Activated CD4-positive, alpha-beta T cell treated with anti-CD3 and anti-CD28 coated beads, Interleukin-2, amount 10 ng/mL, durations not matched to agents 7 days and 5 days (primary cell): ENCODE data around the gene OR3A2. TPM values are rescaled to one million over a fixed set of nuclear protein-coding genes. Genes with fewer than 3 reads are reported as not detected.
"Not testable (repeated sequence)": the region's sequence is repeated elsewhere in the genome, so short reads cannot be mapped to it uniquely, and the experiment has no call there.

Experiments
- CTCF ChIA-PET: fragments of 350-600 bp; sonication (Branson Sonifier 250); formaldehyde crosslinking; loops from one replicate; lab custom pipeline; 2021; ENCODE audit warnings: antibody characterized with exemption; lab: Charles Lee
- POLR2A ChIA-PET: fragments of 350-600 bp; sonication (Branson Sonifier 250); formaldehyde crosslinking; loops from one replicate; lab custom pipeline; 2021; ENCODE audit warnings: antibody characterized with exemption; lab: Charles Lee
- DNase-seq: peaks from one replicate; pipeline ENCODE4 v3.0.0-alpha.2; 2020
- H3K27ac Mint-ChIP-seq: one replicate; pipeline ENCODE4 v1.8.0; 2021; ENCODE audit warnings: mild to moderate bottlenecking, moderate library complexity, mixed read lengths
- H3K27me3 Mint-ChIP-seq: one replicate; pipeline ENCODE4 v1.8.0; 2021; ENCODE audit warnings: mixed read lengths
- H3K36me3 Mint-ChIP-seq: one replicate; pipeline ENCODE4 v1.8.0; 2021; ENCODE audit warnings: low read depth, mixed read lengths
- H3K4me1 Mint-ChIP-seq: one replicate; pipeline ENCODE4 v1.8.0; 2021; ENCODE audit warnings: mixed read lengths
- H3K4me3 Mint-ChIP-seq: one replicate; pipeline ENCODE4 v1.8.0; 2021; ENCODE audit warnings: mild to moderate bottlenecking, moderate library complexity, mixed read lengths
- H3K9me3 Mint-ChIP-seq: one replicate; pipeline ENCODE4 v1.8.0; 2021; ENCODE audit warnings: mixed read lengths
- total RNA-seq, 2 experiments: library from RNA; stranded (reverse); gene quantifications; one replicate each; pipeline ENCODE4 v1.2.3, GENCODE V29; 2021

OR3A2 gene
- total RNA-seq, 2 experiments from 2014 or later, result 1.4 to 2.0 TPM

- no peaks in the 10 kb centered on the region for H3K9me3 Mint-ChIP-seq
- no peak overlapping the region for H3K27ac Mint-ChIP-seq
- H3K36me3 Mint-ChIP-seq, result no peaks in the 10 kb centered on the region
- H3K4me1 Mint-ChIP-seq, result peaks cover 5% of the 10 kb centered on the region
- H3K4me3 Mint-ChIP-seq, result no peak overlapping the region
- H3K27me3 Mint-ChIP-seq, result peaks cover 7% of the 10 kb centered on the region
- DNase-seq, result no peak
- ChIA-PET CTCF (interaction anchor here (1.7 kb wide), 1 partner anchor 13 kb away, joined by 4 read pairs; no protein-coding TSS in a partner anchor), POLR2A (no interaction called here)
These were observed 4.2 kb downstream of the OR3A2 start for GRCh38 chr17:3381957-3382356.

GRCh38 chr17:3378321-3378720, 7.8 kb downstream of the OR3A2 start:
- H3K27ac Mint-ChIP-seq, result no peak overlapping the region
- peaks cover 2% of the 10 kb centered on the region for H3K9me3 Mint-ChIP-seq
- no peaks in the 10 kb centered on the region for H3K4me1 Mint-ChIP-seq
- no peaks in the 10 kb centered on the region for H3K27me3 Mint-ChIP-seq
- CTCF ChIA-PET, result no interaction called here
- no peak for DNase-seq
- no peaks in the 10 kb centered on the region for H3K36me3 Mint-ChIP-seq
- H3K4me3 Mint-ChIP-seq, result no peak overlapping the region
- POLR2A ChIA-PET, result no interaction called here

- H3K27ac Mint-ChIP-seq, H3K4me3 Mint-ChIP-seq, POLR2A ChIA-PET, CTCF ChIA-PET, H3K27me3 Mint-ChIP-seq, H3K36me3 Mint-ChIP-seq, H3K4me1 Mint-ChIP-seq, H3K9me3 Mint-ChIP-seq, DNase-seq: not testable (repeated sequence)
These were observed 14.9 kb downstream of the OR3A2 start for GRCh38 chr17:3371167-3371566.

GRCh38 chr17:3342782-3343181, 43.3 kb downstream of the OR3A2 start:
- H3K27me3 Mint-ChIP-seq, H3K9me3 Mint-ChIP-seq, H3K27ac Mint-ChIP-seq, POLR2A ChIA-PET, DNase-seq, H3K4me3 Mint-ChIP-seq, H3K36me3 Mint-ChIP-seq, H3K4me1 Mint-ChIP-seq, CTCF ChIA-PET: not testable (repeated sequence)

GRCh38 chr17:3335876-3336275, 50.2 kb downstream of the OR3A2 start:
- CTCF ChIA-PET, result no interaction called here
- Mint-ChIP-seq H3K27ac (no peak overlapping the region), H3K27me3 (no peaks in the 10 kb centered on the region), H3K9me3 (peaks cover 2% of the 10 kb centered on the region), H3K4me3 (no peak overlapping the region), H3K36me3 (peaks cover 1% of the 10 kb centered on the region), H3K4me1 (no peaks in the 10 kb centered on the region)
- POLR2A ChIA-PET, result no interaction called here
- no peak for DNase-seq

GRCh38 chr17:3318336-3318735, 67.8 kb downstream of the OR3A2 start:
- H3K9me3 Mint-ChIP-seq, result peaks cover 3% of the 10 kb centered on the region
- DNase-seq, result no peak
- no peak overlapping the region for H3K4me3 Mint-ChIP-seq
- ChIA-PET CTCF (no interaction called here), POLR2A (no interaction called here)
- H3K4me1 Mint-ChIP-seq, result no peaks in the 10 kb centered on the region
- H3K27ac Mint-ChIP-seq, result no peak overlapping the region
- H3K36me3 Mint-ChIP-seq, result no peaks in the 10 kb centered on the region
- peaks cover 1% of the 10 kb centered on the region for H3K27me3 Mint-ChIP-seq

- ChIA-PET CTCF (no interaction called here), POLR2A (no interaction called here)
- no peak overlapping the region for H3K27ac Mint-ChIP-seq
- no peaks in the 10 kb centered on the region for H3K9me3 Mint-ChIP-seq
- DNase-seq, result no peak
- H3K4me3 Mint-ChIP-seq, result no peak overlapping the region
- no peaks in the 10 kb centered on the region for H3K36me3 Mint-ChIP-seq
- no peaks in the 10 kb centered on the region for H3K27me3 Mint-ChIP-seq
- H3K4me1 Mint-ChIP-seq, result no peaks in the 10 kb centered on the region
These were observed 69.3 kb downstream of the OR3A2 start for GRCh38 chr17:3316836-3317235.

GRCh38 chr17:3308603-3309002, 77.5 kb downstream of the OR3A2 start:
- Mint-ChIP-seq H3K27ac (no peak overlapping the region), H3K9me3 (no peaks in the 10 kb centered on the region), H3K4me1 (no peaks in the 10 kb centered on the region), H3K36me3 (no peaks in the 10 kb centered on the region), H3K4me3 (no peak overlapping the region), H3K27me3 (no peaks in the 10 kb centered on the region)
- ChIA-PET POLR2A (no interaction called here), CTCF (no interaction called here)
- DNase-seq, result no peak

GRCh38 chr17:3298260-3298659, 87.8 kb downstream of the OR3A2 start, which contains the start of gene OR3A1:
OR3A1 (minus strand) TSS chr17:3298360; CDS start chr17:3292582, 5,778 bp downstream.
- Mint-ChIP-seq H3K27ac (no peak within 1 kb of the TSS), H3K4me1 (no peaks in the 10 kb centered on the region), H3K36me3 (no peaks in the 10 kb centered on the region), H3K9me3 (no peaks in the 10 kb centered on the region), H3K27me3 (peaks cover 20% of the 10 kb centered on the region), H3K4me3 (no peak within 1 kb of the TSS)
- CTCF ChIA-PET, result no interaction called here
- POLR2A ChIA-PET, result no interaction called here
- no peak for DNase-seq

GRCh38 chr17:3295632-3296031, 90.5 kb downstream of the OR3A2 start:
- Mint-ChIP-seq H3K9me3 (peaks cover 4% of the 10 kb centered on the region), H3K4me1 (no peaks in the 10 kb centered on the region), H3K27ac (no peak overlapping the region), H3K4me3 (no peak overlapping the region), H3K36me3 (no peaks in the 10 kb centered on the region), H3K27me3 (peaks cover 17% of the 10 kb centered on the region)
- DNase-seq, result no peak
- ChIA-PET POLR2A (no interaction called here), CTCF (no interaction called here)

- POLR2A ChIA-PET, H3K4me3 Mint-ChIP-seq: not testable (repeated sequence)
- H3K27me3 Mint-ChIP-seq, result peaks cover 17% of the 10 kb centered on the region
These were observed 92.6 kb downstream of the OR3A2 start for GRCh38 chr17:3293548-3293947.

GRCh38 chr17:3282901-3283300, 103.2 kb downstream of the OR3A2 start:
- POLR2A ChIA-PET, result no interaction called here
- H3K27me3 Mint-ChIP-seq, result no peaks in the 10 kb centered on the region
- no peak overlapping the region for H3K4me3 Mint-ChIP-seq
- DNase-seq, result no peak
- CTCF ChIA-PET, result no interaction called here
- H3K4me1 Mint-ChIP-seq, result no peaks in the 10 kb centered on the region
- no peaks in the 10 kb centered on the region for H3K36me3 Mint-ChIP-seq
- H3K9me3 Mint-ChIP-seq, result no peaks in the 10 kb centered on the region
- no peak overlapping the region for H3K27ac Mint-ChIP-seq

More at GRCh38 chr17:3293548-3293947, 92.6 kb downstream of the OR3A2 start:
- H3K9me3 Mint-ChIP-seq, DNase-seq, H3K27ac Mint-ChIP-seq, H3K4me1 Mint-ChIP-seq, H3K36me3 Mint-ChIP-seq, CTCF ChIA-PET: not testable (repeated sequence)

GRCh38 chr17:3276126-3276525, 110.0 kb downstream of the OR3A2 start:
- POLR2A ChIA-PET, result no interaction called here
- peaks cover 12% of the 10 kb centered on the region for H3K9me3 Mint-ChIP-seq
- no peaks in the 10 kb centered on the region for H3K27me3 Mint-ChIP-seq
- no peak overlapping the region for H3K27ac Mint-ChIP-seq
- CTCF ChIA-PET, result no interaction called here
- H3K36me3 Mint-ChIP-seq, result no peaks in the 10 kb centered on the region
- no peaks in the 10 kb centered on the region for H3K4me1 Mint-ChIP-seq
- DNase-seq, result no peak
- H3K4me3 Mint-ChIP-seq, result no peak overlapping the region

- Mint-ChIP-seq H3K9me3 (peaks cover 24% of the 10 kb centered on the region), H3K4me1 (no peaks in the 10 kb centered on the region), H3K36me3 (no peaks in the 10 kb centered on the region), H3K27me3 (no peaks in the 10 kb centered on the region), H3K4me3 (no peak overlapping the region), H3K27ac (no peak overlapping the region)
- ChIA-PET CTCF (no interaction called here), POLR2A (no interaction called here)
- no peak for DNase-seq
These were observed 114.8 kb downstream of the OR3A2 start for GRCh38 chr17:3271072-3271848.
